ENCODE measurements around the gene MEPE.

MEPE gene, protein sequence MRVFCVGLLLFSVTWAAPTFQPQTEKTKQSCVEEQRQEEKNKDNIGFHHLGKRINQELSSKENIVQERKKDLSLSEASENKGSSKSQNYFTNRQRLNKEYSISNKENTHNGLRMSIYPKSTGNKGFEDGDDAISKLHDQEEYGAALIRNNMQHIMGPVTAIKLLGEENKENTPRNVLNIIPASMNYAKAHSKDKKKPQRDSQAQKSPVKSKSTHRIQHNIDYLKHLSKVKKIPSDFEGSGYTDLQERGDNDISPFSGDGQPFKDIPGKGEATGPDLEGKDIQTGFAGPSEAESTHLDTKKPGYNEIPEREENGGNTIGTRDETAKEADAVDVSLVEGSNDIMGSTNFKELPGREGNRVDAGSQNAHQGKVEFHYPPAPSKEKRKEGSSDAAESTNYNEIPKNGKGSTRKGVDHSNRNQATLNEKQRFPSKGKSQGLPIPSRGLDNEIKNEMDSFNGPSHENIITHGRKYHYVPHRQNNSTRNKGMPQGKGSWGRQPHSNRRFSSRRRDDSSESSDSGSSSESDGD

DNA sequence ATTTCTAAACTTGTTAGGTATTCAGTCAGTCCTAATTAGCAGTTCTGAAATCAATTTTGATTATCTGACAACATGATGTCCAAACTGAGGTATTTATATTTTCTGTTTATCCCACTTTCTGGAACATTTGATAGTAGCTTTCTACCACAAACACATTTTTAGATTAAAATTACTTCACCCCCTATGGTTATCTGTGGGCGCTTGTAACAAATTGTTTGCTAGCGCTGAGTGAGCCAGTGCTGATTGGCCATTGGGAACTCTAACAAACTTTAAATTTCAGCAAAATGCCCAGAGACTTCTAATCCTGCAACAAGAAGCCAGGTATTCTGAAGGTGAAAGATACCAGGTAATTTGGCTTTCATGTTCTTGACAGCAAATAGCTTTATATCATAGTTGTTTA is at the start of gene MEPE:
TSS of gene MEPE (plus strand) at position 301 of the 400 bp plus-strand sequence. CDS start 1,746 bp downstream, outside the sequence.
- H3K36me3 ChIP-seq (ENCODE audit: low read length): no peaks in the 10 kb centered on the region
- H3F3A ChIP-seq (ENCODE audit: insufficient read depth): no peaks in the 10 kb centered on the region
- no peaks in the 10 kb centered on the region for H3K9me3 ChIP-seq (ENCODE audit: insufficient read depth, low read length)
- H2AFZ ChIP-seq (ENCODE audit: low read depth, low read length, severe bottlenecking): no peak within 1 kb of the TSS
- no peak within 1 kb of the TSS for H3K27ac ChIP-seq (ENCODE audit: low read depth, low read length)
- no peak within 1 kb of the TSS for H3K9ac ChIP-seq (ENCODE audit: low read length)
- TF ChIP-seq, protein P1, sequence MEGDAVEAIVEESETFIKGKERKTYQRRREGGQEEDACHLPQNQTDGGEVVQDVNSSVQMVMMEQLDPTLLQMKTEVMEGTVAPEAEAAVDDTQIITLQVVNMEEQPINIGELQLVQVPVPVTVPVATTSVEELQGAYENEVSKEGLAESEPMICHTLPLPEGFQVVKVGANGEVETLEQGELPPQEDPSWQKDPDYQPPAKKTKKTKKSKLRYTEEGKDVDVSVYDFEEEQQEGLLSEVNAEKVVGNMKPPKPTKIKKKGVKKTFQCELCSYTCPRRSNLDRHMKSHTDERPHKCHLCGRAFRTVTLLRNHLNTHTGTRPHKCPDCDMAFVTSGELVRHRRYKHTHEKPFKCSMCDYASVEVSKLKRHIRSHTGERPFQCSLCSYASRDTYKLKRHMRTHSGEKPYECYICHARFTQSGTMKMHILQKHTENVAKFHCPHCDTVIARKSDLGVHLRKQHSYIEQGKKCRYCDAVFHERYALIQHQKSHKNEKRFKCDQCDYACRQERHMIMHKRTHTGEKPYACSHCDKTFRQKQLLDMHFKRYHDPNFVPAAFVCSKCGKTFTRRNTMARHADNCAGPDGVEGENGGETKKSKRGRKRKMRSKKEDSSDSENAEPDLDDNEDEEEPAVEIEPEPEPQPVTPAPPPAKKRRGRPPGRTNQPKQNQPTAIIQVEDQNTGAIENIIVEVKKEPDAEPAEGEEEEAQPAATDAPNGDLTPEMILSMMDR (IDR thresholded peaks at IDR 0.05; ENCODE audit: insufficient read depth, low read length, poor library complexity, severe bottlenecking): no peak
- TF ChIP-seq EZH2phosphoT487 (conservative IDR thresholded peaks at IDR 0.05; ENCODE audit: low read length): no peak
- H3K27me3 ChIP-seq (ENCODE audit: low read length): no peaks in the 10 kb centered on the region
- no peaks in the 10 kb centered on the region for H3K9me2 ChIP-seq (replicated peaks; ENCODE audit: insufficient read depth, low read length)
- no peaks in the 10 kb centered on the region for H4K20me1 ChIP-seq (ENCODE audit: low read depth, low read length)
- no peaks in the 10 kb centered on the region for H3K79me2 ChIP-seq (ENCODE audit: insufficient read depth, low read length)
- no peak within 1 kb of the TSS for H3K4me2 ChIP-seq (ENCODE audit: low read depth, low read length, poor library complexity, severe bottlenecking)
- H3K4me3 ChIP-seq (ENCODE audit: insufficient read depth, low read length, poor library complexity, severe bottlenecking): no peak within 1 kb of the TSS

DNA sequence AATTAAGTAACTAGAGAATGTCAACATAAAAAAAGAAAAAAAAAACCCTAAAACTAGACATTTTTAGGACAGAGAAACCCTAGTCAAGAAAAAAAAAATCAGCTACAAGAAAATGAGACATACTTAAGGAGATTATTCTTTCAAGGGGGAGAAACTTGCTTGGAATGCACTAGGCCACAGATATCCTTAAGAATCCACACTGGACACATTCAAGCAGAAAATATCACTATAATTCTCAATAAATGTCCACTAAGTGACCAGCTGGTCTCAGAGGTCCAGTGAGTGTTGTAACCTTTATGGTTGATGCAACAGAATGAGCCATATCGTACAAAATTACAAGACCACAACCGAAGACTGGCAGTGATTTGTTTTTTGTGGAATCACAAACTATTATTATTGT is 49.0 kb upstream of the MEPE start:
- H3K27me3 ChIP-seq (ENCODE audit: low read length): no peaks in the 10 kb centered on the region
- H3K9me2 ChIP-seq (replicated peaks; ENCODE audit: insufficient read depth, low read length): no peaks in the 10 kb centered on the region
- no peaks in the 10 kb centered on the region for H3K79me2 ChIP-seq (ENCODE audit: insufficient read depth, low read length)
- no peaks in the 10 kb centered on the region for H3K9me3 ChIP-seq (ENCODE audit: insufficient read depth, low read length)
- no peak overlapping the region for H2AFZ ChIP-seq (ENCODE audit: low read depth, low read length, severe bottlenecking)
- no peaks in the 10 kb centered on the region for H3K36me3 ChIP-seq (ENCODE audit: low read length)
- TF ChIP-seq EZH2phosphoT487 (conservative IDR thresholded peaks at IDR 0.05; ENCODE audit: low read length): no peak
- TF ChIP-seq, protein P1 (IDR thresholded peaks at IDR 0.05; ENCODE audit: insufficient read depth, low read length, poor library complexity, severe bottlenecking): no peak
- no peak overlapping the region for H3K9ac ChIP-seq (ENCODE audit: low read length)
- H3K4me3 ChIP-seq (ENCODE audit: insufficient read depth, low read length, poor library complexity, severe bottlenecking): no peak overlapping the region
- H3K27ac ChIP-seq (ENCODE audit: low read depth, low read length): no peak overlapping the region
- H3K4me2 ChIP-seq (ENCODE audit: low read depth, low read length, poor library complexity, severe bottlenecking): no peak overlapping the region
- H4K20me1 ChIP-seq (ENCODE audit: low read depth, low read length): no peaks in the 10 kb centered on the region
- H3F3A ChIP-seq (ENCODE audit: insufficient read depth): no peaks in the 10 kb centered on the region

DNA sequence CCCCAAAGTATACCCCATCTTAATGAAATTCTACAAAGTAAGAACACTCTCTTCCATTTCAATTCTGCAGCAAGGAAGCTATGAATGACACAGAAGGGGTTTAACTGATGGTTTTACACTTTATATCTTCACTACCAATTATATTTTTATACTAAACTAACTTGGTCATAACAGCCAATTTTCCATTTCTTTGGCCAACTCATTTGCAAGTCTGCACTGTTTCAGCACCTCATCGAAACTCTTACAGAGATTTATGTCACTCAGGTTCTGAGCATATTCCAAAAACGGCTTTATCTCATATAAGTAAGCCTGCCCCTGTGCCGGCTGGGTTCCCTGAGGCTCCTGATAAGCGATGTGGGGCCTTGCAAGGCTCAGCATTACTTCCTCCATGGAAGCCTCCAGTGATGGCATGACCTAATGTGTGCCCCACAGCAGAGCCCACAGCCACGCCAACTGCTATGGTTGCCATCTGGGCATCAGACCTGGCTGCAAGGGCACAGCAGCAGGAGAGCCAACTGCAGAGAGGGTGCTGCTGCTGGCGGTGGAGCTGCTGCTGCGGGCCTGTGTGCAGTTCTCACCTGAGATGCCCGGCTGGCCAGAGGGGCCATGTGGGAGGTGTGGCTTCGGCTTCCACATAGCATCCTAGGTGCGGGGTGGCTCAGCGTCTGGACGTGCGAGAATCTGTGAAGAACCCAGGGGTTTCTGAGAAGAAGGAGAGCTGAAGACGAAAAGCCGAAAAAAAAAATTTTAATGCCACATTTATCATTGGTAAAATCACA is 46.8 kb upstream of the MEPE start:
- no peak overlapping the region for H3K27ac ChIP-seq (ENCODE audit: low read depth, low read length)
- H3K9ac ChIP-seq (ENCODE audit: low read length): no peak overlapping the region
- no peaks in the 10 kb centered on the region for H3K79me2 ChIP-seq (ENCODE audit: insufficient read depth, low read length)
- no peaks in the 10 kb centered on the region for H3K9me2 ChIP-seq (replicated peaks; ENCODE audit: insufficient read depth, low read length)
- H3K9me3 ChIP-seq (ENCODE audit: insufficient read depth, low read length): no peaks in the 10 kb centered on the region
- H3K36me3 ChIP-seq (ENCODE audit: low read length): no peaks in the 10 kb centered on the region
- no peaks in the 10 kb centered on the region for H3F3A ChIP-seq (ENCODE audit: insufficient read depth)
- no peak overlapping the region for H3K4me2 ChIP-seq (ENCODE audit: low read depth, low read length, poor library complexity, severe bottlenecking)
- no peak overlapping the region for H2AFZ ChIP-seq (ENCODE audit: low read depth, low read length, severe bottlenecking)
- no peak overlapping the region for H3K4me3 ChIP-seq (ENCODE audit: insufficient read depth, low read length, poor library complexity, severe bottlenecking)
- TF ChIP-seq, protein P1 (IDR thresholded peaks at IDR 0.05; ENCODE audit: insufficient read depth, low read length, poor library complexity, severe bottlenecking): no peak
- no peak for TF ChIP-seq EZH2phosphoT487 (conservative IDR thresholded peaks at IDR 0.05; ENCODE audit: low read length)
- no peaks in the 10 kb centered on the region for H3K27me3 ChIP-seq (ENCODE audit: low read length)
- H4K20me1 ChIP-seq (ENCODE audit: low read depth, low read length): no peaks in the 10 kb centered on the region
